Mononuclear cell (primary cell): ENCODE measurements around the gene AASS. TPM values are rescaled to one million over a fixed set of nuclear protein-coding genes. Genes with fewer than 3 reads are reported as not detected.

Experiments
- H3K27me3 ChIP-seq: 2 replicates; pipeline ENCODE4 v1.6.0; 2011; ENCODE audit warnings: low read length, control low read depth; ENCODE audit not compliant: insufficient read depth
- H3K4me1 ChIP-seq: 2 replicates; pipeline ENCODE4 v1.5.1; 2011; ENCODE audit warnings: mild to moderate bottlenecking, low read length, control low read depth; ENCODE audit not compliant: insufficient read depth
- H3K4me3 ChIP-seq: 2 replicates; pipeline ENCODE4 v1.5.1; 2011; ENCODE audit warnings: mild to moderate bottlenecking, low read length, moderate library complexity
- H3K9me3 ChIP-seq: 2 replicates; pipeline ENCODE4 v1.5.1; 2011; ENCODE audit warnings: low read depth, mild to moderate bottlenecking, control low read depth, low read length
- total RNA-seq: library from RNA; depleted of rRNA; stranded (reverse); fragments of >200 nt; gene quantifications from one replicate; pipeline ENCODE4 v1.2.3, GENCODE V29; 2012

The AASS gene
- total RNA-seq, 1 donor = 2.6 TPM

GRCh38 chr7:122072924-122073599 lies 71.0 kb downstream of the AASS start:
- Histone ChIP-seq H3K4me3 (no peak overlapping the region), H3K4me1 (no peaks in the 10 kb centered on the region), H3K27me3 (no peaks in the 10 kb centered on the region), H3K9me3 (no peaks in the 10 kb centered on the region)

GRCh38 chr7:122072272-122072671 lies 71.8 kb downstream of the AASS start:
- H3K4me3 ChIP-seq = no peak overlapping the region
- no peaks in the 10 kb centered on the region for H3K9me3 ChIP-seq
- no peaks in the 10 kb centered on the region for H3K4me1 ChIP-seq
- no peaks in the 10 kb centered on the region for H3K27me3 ChIP-seq

DNA sequence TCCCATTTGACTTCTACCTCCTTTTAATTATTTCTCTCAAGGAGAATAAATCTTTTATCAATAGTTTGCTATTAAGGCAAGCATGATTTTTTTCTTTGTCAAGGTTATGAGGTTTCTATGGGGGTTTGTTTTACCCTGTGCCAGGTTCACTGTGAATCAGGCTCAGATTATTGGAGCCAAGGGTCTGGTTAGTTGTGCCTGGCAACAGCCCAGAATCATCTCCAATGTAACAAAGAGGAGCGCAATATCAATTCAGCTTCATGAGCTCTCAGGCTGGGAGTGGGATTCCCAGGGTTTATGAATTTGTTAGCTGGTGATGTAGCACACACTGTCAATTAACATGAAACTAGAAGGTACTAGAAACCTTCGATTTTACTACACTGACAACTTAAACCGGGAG lies 73.2 kb downstream of the AASS start:
- H3K4me1 ChIP-seq = no peaks in the 10 kb centered on the region
- H3K4me3 ChIP-seq = no peak overlapping the region
- H3K27me3 ChIP-seq = no peaks in the 10 kb centered on the region
- H3K9me3 ChIP-seq = no peaks in the 10 kb centered on the region

DNA sequence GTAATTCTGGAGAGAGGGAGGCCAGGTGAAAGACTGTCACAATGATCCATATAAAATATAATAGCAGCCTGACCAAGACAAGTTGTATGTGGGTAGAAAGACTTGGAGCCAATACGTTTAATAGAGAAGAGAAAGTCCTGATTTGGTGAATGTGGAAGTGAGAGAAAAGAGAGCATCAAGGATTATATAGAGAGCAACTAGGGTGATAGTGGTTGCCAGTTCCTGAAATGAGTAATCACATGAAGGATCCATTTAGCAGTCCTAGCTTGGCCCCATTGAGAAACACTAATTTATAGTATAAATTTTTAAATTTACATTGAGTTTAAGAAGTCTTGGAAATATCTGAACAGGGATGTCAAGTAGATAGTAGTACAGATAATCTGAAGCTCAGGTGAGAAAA lies 74.0 kb downstream of the AASS start:
- H3K9me3 ChIP-seq = no peaks in the 10 kb centered on the region
- no peaks in the 10 kb centered on the region for H3K27me3 ChIP-seq
- no peak overlapping the region for H3K4me3 ChIP-seq
- H3K4me1 ChIP-seq = no peaks in the 10 kb centered on the region

GRCh38 chr7:122068999-122069398 lies 75.0 kb downstream of the AASS start:
- Histone ChIP-seq H3K9me3 (no peaks in the 10 kb centered on the region), H3K4me1 (no peaks in the 10 kb centered on the region), H3K27me3 (no peaks in the 10 kb centered on the region), H3K4me3 (no peak overlapping the region)

DNA sequence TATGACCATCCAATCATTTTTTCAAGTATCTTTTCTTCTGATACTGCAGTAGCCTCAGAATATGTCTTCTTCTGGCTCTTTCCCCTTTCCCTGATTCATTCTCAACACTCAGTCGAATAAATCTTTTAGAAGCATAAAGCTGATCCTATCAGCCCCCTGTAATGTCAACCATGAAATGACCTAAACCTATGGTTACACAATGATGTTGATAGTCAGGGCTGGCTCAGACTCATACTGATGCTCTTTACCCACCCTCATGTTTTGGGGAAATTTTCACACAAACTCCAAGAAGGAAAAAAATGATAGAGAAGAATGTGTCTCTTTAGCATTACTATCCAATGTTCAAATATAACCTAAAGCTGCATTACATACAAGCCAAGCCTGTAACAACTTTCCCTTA lies 76.0 kb downstream of the AASS start:
- Histone ChIP-seq H3K9me3 (no peaks in the 10 kb centered on the region), H3K4me3 (no peak overlapping the region), H3K27me3 (no peaks in the 10 kb centered on the region), H3K4me1 (no peaks in the 10 kb centered on the region)

- Histone ChIP-seq H3K9me3 (no peaks in the 10 kb centered on the region), H3K4me3 (no peak overlapping the region), H3K4me1 (no peaks in the 10 kb centered on the region), H3K27me3 (no peaks in the 10 kb centered on the region)
Observed at GRCh38 chr7:122067077-122067476, 77.0 kb downstream of the AASS start.

DNA sequence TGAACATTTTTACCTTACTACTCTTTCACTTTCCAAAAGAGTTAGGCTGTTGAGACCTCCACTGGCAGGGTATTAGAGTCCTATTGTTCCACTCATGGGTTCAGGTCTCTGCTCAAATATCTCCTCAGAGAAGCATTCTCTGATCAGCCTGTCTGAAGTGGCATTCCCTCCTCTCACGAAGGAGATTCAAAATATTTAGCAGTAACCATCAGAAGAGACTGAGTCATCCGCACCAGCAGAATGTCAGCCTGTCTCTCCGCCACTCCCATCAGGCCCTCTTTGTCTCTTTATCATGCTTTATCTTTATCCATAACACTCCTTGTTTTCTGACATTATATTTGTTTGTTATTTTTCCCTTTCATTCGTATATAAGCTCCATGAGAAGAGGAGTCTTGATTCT lies 79.1 kb downstream of the AASS start:
- Histone ChIP-seq H3K4me3 (no peak overlapping the region), H3K4me1 (no peaks in the 10 kb centered on the region), H3K9me3 (no peaks in the 10 kb centered on the region), H3K27me3 (no peaks in the 10 kb centered on the region)

GRCh38 chr7:122063146-122063545 lies 80.9 kb downstream of the AASS start:
- Histone ChIP-seq H3K9me3 (no peaks in the 10 kb centered on the region), H3K4me3 (no peak overlapping the region)

DNA sequence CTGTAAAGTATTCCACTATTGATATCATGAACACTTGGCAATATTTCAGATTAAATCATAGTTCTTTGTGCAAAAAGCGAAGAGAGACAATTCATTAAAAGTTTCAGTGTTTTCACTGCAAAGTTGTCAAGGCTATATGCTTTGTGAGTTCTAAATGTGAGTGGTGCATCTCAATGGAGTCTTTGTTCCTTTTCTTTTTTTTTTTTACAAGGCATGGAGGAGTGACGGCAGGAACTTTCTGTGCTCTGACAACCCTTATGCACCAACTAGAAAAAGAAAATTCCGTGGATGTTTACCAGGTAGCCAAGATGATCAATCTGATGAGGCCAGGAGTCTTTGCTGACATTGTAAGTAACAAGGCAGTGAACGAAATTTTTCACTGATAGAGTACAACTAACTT lies 84.5 kb downstream of the AASS start:
- Histone ChIP-seq H3K9me3 (no peaks in the 10 kb centered on the region), H3K4me1 (no peaks in the 10 kb centered on the region), H3K4me3 (no peak overlapping the region), H3K27me3 (no peaks in the 10 kb centered on the region)

More at GRCh38 chr7:122063146-122063545, 80.9 kb downstream of the AASS start:
- no peaks in the 10 kb centered on the region for H3K4me1 ChIP-seq
- H3K27me3 ChIP-seq = no peaks in the 10 kb centered on the region

- no peaks in the 10 kb centered on the region for H3K4me1 ChIP-seq
- no peaks in the 10 kb centered on the region for H3K27me3 ChIP-seq
- H3K9me3 ChIP-seq = no peaks in the 10 kb centered on the region
- no peak overlapping the region for H3K4me3 ChIP-seq
Observed at GRCh38 chr7:122056977-122057376, 87.1 kb downstream of the AASS start.

DNA sequence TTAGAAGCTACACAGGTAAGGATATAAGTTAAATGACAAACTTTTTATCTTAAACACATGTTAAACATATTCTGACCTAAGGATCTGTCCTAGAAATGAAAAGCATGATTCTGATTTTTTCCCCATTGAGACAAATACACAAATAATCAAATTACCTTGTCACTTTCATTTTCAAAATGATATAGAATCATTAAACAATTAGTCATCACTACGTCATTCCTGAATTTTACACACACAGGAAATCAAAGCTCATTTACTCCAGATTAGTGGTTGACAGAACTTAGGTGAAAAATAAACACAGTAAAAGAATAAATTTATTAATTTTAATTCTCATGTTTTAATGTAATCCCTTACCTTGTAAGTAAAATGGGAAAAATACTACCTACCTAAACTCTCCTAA lies 89.0 kb downstream of the AASS start:
- no peaks in the 10 kb centered on the region for H3K27me3 ChIP-seq
- H3K9me3 ChIP-seq = no peaks in the 10 kb centered on the region
- H3K4me1 ChIP-seq = no peaks in the 10 kb centered on the region
- H3K4me3 ChIP-seq = no peak overlapping the region

- H3K27me3 ChIP-seq = no peaks in the 10 kb centered on the region
- no peak overlapping the region for H3K4me3 ChIP-seq
- H3K9me3 ChIP-seq = no peaks in the 10 kb centered on the region
- no peaks in the 10 kb centered on the region for H3K4me1 ChIP-seq
Observed at GRCh38 chr7:122054393-122054792, 89.7 kb downstream of the AASS start.

- H3K27me3 ChIP-seq = no peaks in the 10 kb centered on the region
- H3K4me1 ChIP-seq = no peaks in the 10 kb centered on the region
- H3K9me3 ChIP-seq = no peaks in the 10 kb centered on the region
- no peak overlapping the region for H3K4me3 ChIP-seq
Observed at GRCh38 chr7:122046402-122046801, 97.6 kb downstream of the AASS start.

- no peaks in the 10 kb centered on the region for H3K9me3 ChIP-seq
- no peaks in the 10 kb centered on the region for H3K4me1 ChIP-seq
- H3K4me3 ChIP-seq = no peak overlapping the region
- no peaks in the 10 kb centered on the region for H3K27me3 ChIP-seq
Observed at GRCh38 chr7:122040147-122040546, 103.9 kb downstream of the AASS start.

DNA sequence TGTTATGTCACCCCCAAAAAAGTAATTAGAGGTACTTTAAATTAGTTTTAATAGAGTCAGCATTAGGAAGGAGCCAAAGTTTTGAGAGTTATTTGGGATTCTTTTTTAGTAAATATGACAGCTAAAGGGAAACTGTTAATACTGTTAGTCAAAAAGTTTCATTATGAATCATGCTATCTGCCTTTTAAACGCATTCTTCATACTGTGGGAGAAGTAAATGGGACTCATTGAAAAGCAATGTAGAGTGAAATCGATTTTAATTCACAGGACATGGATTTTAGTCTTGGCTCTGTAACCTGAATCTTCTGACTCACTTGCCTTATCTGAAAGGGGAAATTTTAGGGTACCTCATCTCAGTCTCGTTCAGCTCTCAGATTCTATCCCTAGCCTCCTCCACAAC lies 105.1 kb downstream of the AASS start:
- Histone ChIP-seq H3K4me1 (no peaks in the 10 kb centered on the region), H3K9me3 (no peaks in the 10 kb centered on the region), H3K4me3 (no peak overlapping the region), H3K27me3 (no peaks in the 10 kb centered on the region)
